C4-2B (cell line): ENCODE measurements around the gene PACC1.

Source experiments
- ZFX ChIP-seq: fragments of 450-650 bp; IDR thresholded peaks from 2 replicates; pipeline ENCODE4 v1.6.1; 2017
- TF ChIP-seq, protein P1 (sequence below): fragments of 450-650 bp; conservative IDR thresholded peaks from 2 replicates; pipeline ENCODE4 v1.5.1; 2017; ENCODE audit warnings: mild to moderate bottlenecking

DNA sequence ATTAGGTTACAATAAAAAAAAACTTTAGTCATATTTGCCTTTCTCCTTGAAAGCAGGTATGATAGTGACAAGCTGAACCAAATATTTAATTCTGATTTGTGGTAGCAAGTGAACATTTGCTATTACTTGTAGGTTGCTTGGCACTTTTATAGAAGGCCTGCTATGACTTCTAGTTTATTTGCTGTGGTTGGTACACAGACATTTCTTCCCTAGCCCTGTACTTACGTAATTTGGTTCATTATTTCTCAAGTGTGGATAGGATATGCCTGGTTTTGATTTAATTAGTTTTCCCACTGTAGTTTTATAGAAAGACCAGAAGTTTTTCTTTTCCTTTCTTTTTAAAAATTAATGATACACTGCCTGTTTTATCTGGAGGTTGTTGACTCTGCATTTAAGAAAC, 73.6 kb downstream of the PACC1 start:
- TF ChIP-seq, protein P1, sequence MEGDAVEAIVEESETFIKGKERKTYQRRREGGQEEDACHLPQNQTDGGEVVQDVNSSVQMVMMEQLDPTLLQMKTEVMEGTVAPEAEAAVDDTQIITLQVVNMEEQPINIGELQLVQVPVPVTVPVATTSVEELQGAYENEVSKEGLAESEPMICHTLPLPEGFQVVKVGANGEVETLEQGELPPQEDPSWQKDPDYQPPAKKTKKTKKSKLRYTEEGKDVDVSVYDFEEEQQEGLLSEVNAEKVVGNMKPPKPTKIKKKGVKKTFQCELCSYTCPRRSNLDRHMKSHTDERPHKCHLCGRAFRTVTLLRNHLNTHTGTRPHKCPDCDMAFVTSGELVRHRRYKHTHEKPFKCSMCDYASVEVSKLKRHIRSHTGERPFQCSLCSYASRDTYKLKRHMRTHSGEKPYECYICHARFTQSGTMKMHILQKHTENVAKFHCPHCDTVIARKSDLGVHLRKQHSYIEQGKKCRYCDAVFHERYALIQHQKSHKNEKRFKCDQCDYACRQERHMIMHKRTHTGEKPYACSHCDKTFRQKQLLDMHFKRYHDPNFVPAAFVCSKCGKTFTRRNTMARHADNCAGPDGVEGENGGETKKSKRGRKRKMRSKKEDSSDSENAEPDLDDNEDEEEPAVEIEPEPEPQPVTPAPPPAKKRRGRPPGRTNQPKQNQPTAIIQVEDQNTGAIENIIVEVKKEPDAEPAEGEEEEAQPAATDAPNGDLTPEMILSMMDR = 0 out of 2 replicates have a peak, but pooled peaks have one; percentile 4
- TF ChIP-seq ZFX = no peak
